HL-60 (cell line): ENCODE results near the gene COL11A1.

ENCODE experiments used
- DNase-seq, 2 experiments: peaks; one replicate each; pipeline ENCODE4 v3.0.0-alpha.2; 2010 to 2020; ENCODE audit warnings: low read depth in 1 of 2, low spot score in 1 of 2
- H3K27ac ChIP-seq: fragments of 250-450 bp; sonication (Bioruptor Pico); replicated peaks from 2 replicates; pipeline ENCODE4 v1.5.1; 2020; ENCODE audit warnings: mild to moderate bottlenecking, moderate library complexity
- H3K27me3 ChIP-seq: fragments of 250-450 bp; sonication (Bioruptor Pico); 2 replicates; pipeline ENCODE4 v1.5.1; 2021; ENCODE audit warnings: mild to moderate bottlenecking, moderate library complexity; ENCODE audit not compliant: insufficient read depth, poor library complexity, severe bottlenecking
- H3K4me3 ChIP-seq: replicated peaks from 2 replicates; pipeline ENCODE4 v1.5.1; 2011; ENCODE audit warnings: mild to moderate bottlenecking, control low read depth, low read length; ENCODE audit not compliant: insufficient read depth
- CTCF ChIP-seq: IDR thresholded peaks from one replicate; pipeline ENCODE4 v1.5.1; 2011; ENCODE audit warnings: low read length, control low read depth, inconsistent platforms; ENCODE audit not compliant: insufficient read depth
- GABPA ChIP-seq: IDR thresholded peaks from 2 replicates; pipeline ENCODE4 v1.6.1; 2012; ENCODE audit warnings: low read depth
- POLR2AphosphoS5 ChIP-seq: IDR thresholded peaks from 2 replicates; pipeline ENCODE4 v1.6.1; 2012; ENCODE audit warnings: low read depth
- REST ChIP-seq: IDR thresholded peaks from 2 replicates; pipeline ENCODE4 v1.6.1; 2012; ENCODE audit warnings: low read depth; ENCODE audit not compliant: insufficient replicate concordance
- SPI1 ChIP-seq: IDR thresholded peaks from 2 replicates; pipeline ENCODE4 v1.6.1; 2012; ENCODE audit warnings: low read depth, mild to moderate bottlenecking, borderline replicate concordance

COL11A1 gene

GRCh38 chr1:103089221-103089620 is 19.1 kb downstream of the COL11A1 start:
- DNase-seq = no peak
- TF ChIP-seq GABPA (no peak), REST (no peak), POLR2AphosphoS5 (no peak), CTCF (no peak), SPI1 (no peak)
- Histone ChIP-seq H3K27ac (no peak overlapping the region), H3K27me3 (no peaks in the 10 kb centered on the region), H3K4me3 (no peak overlapping the region)

GRCh38 chr1:103087256-103087655 is 21.1 kb downstream of the COL11A1 start:
- H3K27me3 ChIP-seq = no peaks in the 10 kb centered on the region
- no peak for DNase-seq
- TF ChIP-seq REST (no peak), POLR2AphosphoS5 (no peak), GABPA (no peak), CTCF (no peak), SPI1 (no peak)

GRCh38 chr1:103084181-103084580 is 24.1 kb downstream of the COL11A1 start:
- Histone ChIP-seq H3K27ac (no peak overlapping the region), H3K27me3 (no peaks in the 10 kb centered on the region), H3K4me3 (no peak overlapping the region)
- TF ChIP-seq GABPA (no peak), REST (no peak), POLR2AphosphoS5 (no peak), CTCF (no peak), SPI1 (no peak)
- DNase-seq = no peak

More at GRCh38 chr1:103087256-103087655, 21.1 kb downstream of the COL11A1 start:
- H3K27ac ChIP-seq = no peak overlapping the region
- no peak overlapping the region for H3K4me3 ChIP-seq
